ENCODE results near the gene HS6ST1. TPM values are rescaled to one million over a fixed set of nuclear protein-coding genes. Genes with fewer than 3 reads are reported as not detected.

The HS6ST1 gene
- total RNA-seq, 4 donors from 2014 or later: 11.2 to 32.2 (median 14.7) TPM

GRCh38 chr2:128325611-128326181 lies 7.0 kb upstream of the HS6ST1 start:
- no peak for TF ChIP-seq CTCF (IDR thresholded peaks at IDR 0.05; ENCODE audit: low read depth)

- TF ChIP-seq CTCF (IDR thresholded peaks at IDR 0.05; ENCODE audit: low read depth): no peak
Measured at GRCh38 chr2:128324897-128325410, 6.3 kb upstream of the HS6ST1 start.

- TF ChIP-seq CTCF (IDR thresholded peaks at IDR 0.05; ENCODE audit: low read depth): no peak
Measured at GRCh38 chr2:128324008-128324896, 5.6 kb upstream of the HS6ST1 start.

GRCh38 chr2:128323555-128323931 lies 4.9 kb upstream of the HS6ST1 start:
- no peak for TF ChIP-seq CTCF (IDR thresholded peaks at IDR 0.05; ENCODE audit: low read depth)

- TF ChIP-seq CTCF (IDR thresholded peaks at IDR 0.05; ENCODE audit: low read depth): no peak
Measured at GRCh38 chr2:128322715-128323554, 4.3 kb upstream of the HS6ST1 start.

- TF ChIP-seq CTCF (IDR thresholded peaks at IDR 0.05; ENCODE audit: low read depth): no peak
Measured at GRCh38 chr2:128321784-128322714, 3.4 kb upstream of the HS6ST1 start.
